OCI-LY3 (cell line): ENCODE results near the gene ADD3.
"Not testable (repeated sequence)": the region's sequence is repeated elsewhere in the genome, so short reads cannot be mapped to it uniquely, and the experiment has no call there.

Experiments
- H2AFZ ChIP-seq: fragments of 200-600, 300-600 bp; shearing (Covaris generic); 2 replicates; pipeline ENCODE4 v1.6.0; 2014; ENCODE audit warnings: antibody characterized with exemption, low read depth, low read length
- H3K27ac ChIP-seq: fragments of 200-600, 300-600 bp; sonication (generic); 2 replicates; pipeline ENCODE4 v1.5.1; 2014; ENCODE audit warnings: mild to moderate bottlenecking, low read length, moderate library complexity, mixed read lengths
- H3K27me3 ChIP-seq: fragments of 200-600, 300-600 bp; sonication (generic); 2 replicates; pipeline ENCODE4 v1.6.1; 2014; ENCODE audit warnings: low read depth, low read length, mixed read lengths
- H3K36me3 ChIP-seq: fragments of 200-600, 300-600 bp; sonication (generic); replicated peaks from 2 replicates; pipeline ENCODE3; 2014; ENCODE audit warnings: low read depth, low read length, mixed read lengths
- H3K4me1 ChIP-seq: fragments of 300-600, 200-600 bp; sonication (generic); 2 replicates; pipeline ENCODE4 v1.6.1; 2014; ENCODE audit warnings: low read length, mixed read lengths
- H3K4me2 ChIP-seq: fragments of 200-600, 300-600 bp; sonication (generic); 2 replicates; pipeline ENCODE4 v1.6.1; 2014; ENCODE audit warnings: low read length, mixed read lengths
- H3K4me3 ChIP-seq: fragments of 300-600, 200-600 bp; sonication (generic); 2 replicates; pipeline ENCODE4 v1.5.1; 2014; ENCODE audit warnings: antibody characterized with exemption, mild to moderate bottlenecking, low read length, moderate library complexity
- H3K79me2 ChIP-seq: fragments of 300-600, 200-600 bp; shearing (Covaris generic); 2 replicates; pipeline ENCODE4 v1.6.1; 2014; ENCODE audit warnings: mild to moderate bottlenecking, low read length, mixed read lengths
- H3K9ac ChIP-seq: fragments of 300-600, 200-600 bp; shearing (Covaris generic); 2 replicates; pipeline ENCODE4 v1.6.0; 2014; ENCODE audit warnings: mild to moderate bottlenecking, low read length, moderate library complexity
- H3K9me3 ChIP-seq: fragments of 200-600, 300-600 bp; shearing (Covaris generic); 2 replicates; pipeline ENCODE4 v1.6.1; 2014; ENCODE audit warnings: low read length, mixed read lengths; ENCODE audit not compliant: insufficient read depth
- H4K20me1 ChIP-seq: fragments of 200-600, 300-600 bp; sonication (generic); 2 replicates; pipeline ENCODE4 v1.6.1; 2016; ENCODE audit warnings: low read length, mixed read lengths; ENCODE audit not compliant: insufficient read depth
- EZH2phosphoT487 ChIP-seq: fragments of 200-600 bp; shearing (Covaris generic); IDR thresholded peaks from 2 replicates; pipeline ENCODE4 v1.6.1; 2018; ENCODE audit warnings: antibody characterized with exemption, mixed run types, low read depth
- TF ChIP-seq, protein P1 (sequence below): fragments of 200-600, 300-600 bp; sonication (generic); IDR thresholded peaks from 2 replicates; pipeline ENCODE4 v1.5.1; 2014; ENCODE audit warnings: antibody characterized with exemption, low read length, low read depth

Gene ADD3

DNA sequence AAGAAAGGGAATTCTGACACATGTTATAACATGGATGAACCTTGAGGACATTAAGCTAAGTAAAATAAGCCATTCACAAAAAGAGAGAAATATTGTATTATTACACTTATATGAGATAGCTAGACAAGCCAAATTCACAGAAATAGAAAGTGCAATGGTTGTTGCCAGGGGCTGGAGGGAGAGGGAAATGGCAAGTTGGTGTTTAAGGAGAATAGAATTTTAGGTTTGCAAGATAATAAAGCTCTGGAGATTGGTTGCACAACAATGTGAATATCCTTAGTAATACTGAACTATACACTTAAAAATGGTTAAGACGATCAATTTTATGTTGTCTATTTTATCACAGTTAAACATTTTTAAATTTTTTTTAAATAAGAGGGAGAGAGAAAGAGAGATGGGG, 25.0 kb upstream of the ADD3 start:
- H3K4me1 ChIP-seq = peaks cover 10% of the 10 kb centered on the region
- no peak overlapping the region for H3K4me2 ChIP-seq
- no peak overlapping the region for H2AFZ ChIP-seq
- no peak overlapping the region for H3K9ac ChIP-seq
- H4K20me1 ChIP-seq = no peaks in the 10 kb centered on the region
- no peak overlapping the region for H3K4me3 ChIP-seq
- H3K27ac ChIP-seq = no peak overlapping the region
- TF ChIP-seq, protein P1, sequence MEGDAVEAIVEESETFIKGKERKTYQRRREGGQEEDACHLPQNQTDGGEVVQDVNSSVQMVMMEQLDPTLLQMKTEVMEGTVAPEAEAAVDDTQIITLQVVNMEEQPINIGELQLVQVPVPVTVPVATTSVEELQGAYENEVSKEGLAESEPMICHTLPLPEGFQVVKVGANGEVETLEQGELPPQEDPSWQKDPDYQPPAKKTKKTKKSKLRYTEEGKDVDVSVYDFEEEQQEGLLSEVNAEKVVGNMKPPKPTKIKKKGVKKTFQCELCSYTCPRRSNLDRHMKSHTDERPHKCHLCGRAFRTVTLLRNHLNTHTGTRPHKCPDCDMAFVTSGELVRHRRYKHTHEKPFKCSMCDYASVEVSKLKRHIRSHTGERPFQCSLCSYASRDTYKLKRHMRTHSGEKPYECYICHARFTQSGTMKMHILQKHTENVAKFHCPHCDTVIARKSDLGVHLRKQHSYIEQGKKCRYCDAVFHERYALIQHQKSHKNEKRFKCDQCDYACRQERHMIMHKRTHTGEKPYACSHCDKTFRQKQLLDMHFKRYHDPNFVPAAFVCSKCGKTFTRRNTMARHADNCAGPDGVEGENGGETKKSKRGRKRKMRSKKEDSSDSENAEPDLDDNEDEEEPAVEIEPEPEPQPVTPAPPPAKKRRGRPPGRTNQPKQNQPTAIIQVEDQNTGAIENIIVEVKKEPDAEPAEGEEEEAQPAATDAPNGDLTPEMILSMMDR = no peak
- no peaks in the 10 kb centered on the region for H3K27me3 ChIP-seq
- H3K36me3 ChIP-seq = no peaks in the 10 kb centered on the region
- no peaks in the 10 kb centered on the region for H3K79me2 ChIP-seq
- no peaks in the 10 kb centered on the region for H3K9me3 ChIP-seq

DNA sequence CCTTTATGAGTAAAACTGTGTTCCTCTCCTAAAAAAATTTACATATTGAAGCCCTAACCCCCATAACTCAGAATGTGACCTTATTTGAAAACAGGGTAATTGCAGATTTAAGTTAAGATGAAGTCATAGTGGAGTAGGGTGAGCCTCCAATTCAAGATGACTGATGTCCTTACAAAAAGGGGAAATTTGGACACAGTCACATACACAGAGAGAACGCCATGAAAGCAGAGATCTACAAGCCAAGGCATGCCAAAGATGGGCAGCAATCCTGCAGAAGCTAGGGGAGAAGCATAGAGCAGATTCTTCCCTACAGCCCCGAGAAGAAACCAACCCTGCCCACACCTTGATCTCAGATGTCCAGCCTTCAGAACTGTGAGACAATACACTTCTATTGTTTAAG, 23.8 kb upstream of the ADD3 start:
- TF ChIP-seq EZH2phosphoT487 = no peak
- TF ChIP-seq, protein P1 = no peak

DNA sequence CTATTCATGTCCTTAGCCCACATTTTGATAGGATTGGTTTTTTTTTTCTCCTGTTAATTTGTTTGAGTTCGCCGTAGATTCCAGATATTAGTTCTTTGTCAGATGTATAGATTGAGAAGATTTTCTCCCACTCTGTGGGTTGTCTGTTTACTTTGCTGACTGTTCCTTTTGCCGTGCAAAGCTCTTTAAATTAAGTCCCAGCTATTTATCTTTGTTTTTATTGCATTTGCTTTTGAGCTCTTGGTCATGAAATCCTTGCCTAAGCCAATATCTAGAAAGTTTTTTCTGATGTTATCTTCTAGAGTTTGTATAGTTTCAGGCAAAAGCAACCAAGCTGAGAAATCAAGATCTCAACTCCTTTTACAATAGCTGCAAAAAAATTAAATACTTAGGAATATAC, 22.0 kb upstream of the ADD3 start:
- not testable (repeated sequence) for H3K9ac ChIP-seq, H2AFZ ChIP-seq, H4K20me1 ChIP-seq, H3K9me3 ChIP-seq, H3K79me2 ChIP-seq, H3K4me2 ChIP-seq, H3K27ac ChIP-seq, H3K4me3 ChIP-seq, H3K27me3 ChIP-seq, H3K36me3 ChIP-seq
- H3K4me1 ChIP-seq = peaks cover 10% of the 10 kb centered on the region

More for the DNA sequence above, 23.8 kb upstream of the ADD3 start:
- Histone ChIP-seq H4K20me1 (no peaks in the 10 kb centered on the region), H3K27me3 (no peaks in the 10 kb centered on the region), H3K4me3 (no peak overlapping the region), H3K4me2 (peak overlapping the region; percentile 31), H3K9me3 (no peaks in the 10 kb centered on the region), H2AFZ (no peak overlapping the region), H3K36me3 (no peaks in the 10 kb centered on the region), H3K79me2 (no peaks in the 10 kb centered on the region), H3K27ac (no peak overlapping the region), H3K9ac (no peak overlapping the region), H3K4me1 (peaks cover 10% of the 10 kb centered on the region)

DNA sequence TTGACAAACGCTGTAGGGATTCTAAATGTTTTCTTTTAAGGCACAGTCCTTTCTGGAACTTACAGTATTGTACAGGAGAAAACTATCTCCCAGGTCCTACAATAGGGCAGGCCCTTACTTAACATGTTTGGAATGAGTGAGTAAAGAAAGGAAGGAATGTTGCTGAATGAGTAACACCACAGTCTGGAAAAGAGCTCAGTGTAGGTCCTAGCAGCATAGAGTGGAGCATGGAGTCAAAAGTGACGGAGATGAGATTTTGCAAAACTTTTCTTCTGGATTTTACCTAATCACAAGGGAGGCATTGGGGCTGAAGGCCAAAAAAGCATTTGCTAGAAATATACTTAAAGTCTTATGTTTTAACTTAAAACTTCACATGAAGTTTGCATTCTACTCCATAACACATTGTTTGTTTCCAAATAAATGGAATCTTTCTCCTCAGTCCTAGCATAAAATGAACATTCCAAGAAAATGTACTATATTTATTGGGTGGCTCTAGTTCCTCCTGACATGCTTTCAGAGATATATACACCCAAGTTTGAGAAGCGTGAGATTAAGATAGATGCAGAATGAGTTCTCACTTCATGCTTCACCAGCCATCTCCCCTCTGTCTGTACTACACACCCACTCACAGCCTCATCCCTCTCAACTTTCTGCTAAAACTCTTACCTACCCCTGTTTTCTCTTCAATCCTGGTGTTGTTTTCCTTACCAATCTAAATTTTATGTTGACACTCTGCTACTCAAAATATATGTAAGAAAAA, 20.2 kb upstream of the ADD3 start:
- no peaks in the 10 kb centered on the region for H4K20me1 ChIP-seq
- no peak overlapping the region for H3K4me3 ChIP-seq
- no peaks in the 10 kb centered on the region for H3K79me2 ChIP-seq
- peaks cover 14% of the 10 kb centered on the region for H3K4me1 ChIP-seq
- H3K27me3 ChIP-seq = no peaks in the 10 kb centered on the region
- no peak overlapping the region for H3K27ac ChIP-seq
- no peak overlapping the region for H3K9ac ChIP-seq
- H3K36me3 ChIP-seq = no peaks in the 10 kb centered on the region
- H2AFZ ChIP-seq = no peak overlapping the region
- no peaks in the 10 kb centered on the region for H3K9me3 ChIP-seq
- H3K4me2 ChIP-seq = no peak overlapping the region
- TF ChIP-seq, protein P1 = no peak
- TF ChIP-seq EZH2phosphoT487 = no peak
